ENCODE data around the gene DNAAF5.
"Not testable (repeated sequence)": the region's sequence is repeated elsewhere in the genome, so short reads cannot be mapped to it uniquely, and the experiment has no call there.

The DNAAF5 gene

GRCh38 chr7:748446-748845 is 21.9 kb downstream of the DNAAF5 start:
- DNase-seq = no peak

GRCh38 chr7:749140-749551 is 22.6 kb downstream of the DNAAF5 start:
- no peak for DNase-seq

- no peak for DNase-seq
These were observed 23.8 kb downstream of the DNAAF5 start for GRCh38 chr7:750111-750905.

GRCh38 chr7:751826-752225 is 25.3 kb downstream of the DNAAF5 start:
- DNase-seq = no peak

GRCh38 chr7:752256-752655 is 25.8 kb downstream of the DNAAF5 start:
- DNase-seq = not testable (repeated sequence)

- DNase-seq = no peak
These were observed 26.7 kb downstream of the DNAAF5 start for GRCh38 chr7:753190-753589.

- no peak for DNase-seq
These were observed 28.3 kb downstream of the DNAAF5 start for GRCh38 chr7:754531-755412.

GRCh38 chr7:755413-755805 is 28.9 kb downstream of the DNAAF5 start:
- DNase-seq = no peak

GRCh38 chr7:756231-756927 is 29.9 kb downstream of the DNAAF5 start:
- no peak for DNase-seq

- DNase-seq = no peak
These were observed 30.5 kb downstream of the DNAAF5 start for GRCh38 chr7:756928-757560.

- no peak for DNase-seq
These were observed 31.3 kb downstream of the DNAAF5 start for GRCh38 chr7:757741-758163.

- no peak for DNase-seq
These were observed 33.1 kb downstream of the DNAAF5 start for GRCh38 chr7:759569-759968.

- DNase-seq = no peak
These were observed 33.5 kb downstream of the DNAAF5 start for GRCh38 chr7:760006-760405.

- DNase-seq = no peak
These were observed 34.6 kb downstream of the DNAAF5 start for GRCh38 chr7:761101-761500.

GRCh38 chr7:761631-762030 is 35.1 kb downstream of the DNAAF5 start:
- DNase-seq = no peak

GRCh38 chr7:762885-763284 is 36.4 kb downstream of the DNAAF5 start:
- DNase-seq = no peak

- no peak for DNase-seq
These were observed 37.3 kb downstream of the DNAAF5 start for GRCh38 chr7:763762-764161.

- DNase-seq = no peak
These were observed 38.9 kb downstream of the DNAAF5 start for GRCh38 chr7:765383-765782.

GRCh38 chr7:767580-767940 is 41.1 kb downstream of the DNAAF5 start:
- DNase-seq = peak; percentile 98

- DNase-seq = peak; percentile 99 to 100
These were observed 41.6 kb downstream of the DNAAF5 start for GRCh38 chr7:767941-768731.

GRCh38 chr7:768881-769504 is 42.5 kb downstream of the DNAAF5 start:
- peak in 1 of 2 experiments; percentile 42 for DNase-seq

- DNase-seq = no peak
These were observed 43.8 kb downstream of the DNAAF5 start for GRCh38 chr7:770336-770735.
